Cardiac muscle cell (in vitro differentiated cells and primary cell): ENCODE data around the gene ZDHHC9. TPM values are rescaled to one million over a fixed set of nuclear protein-coding genes. Genes with fewer than 3 reads are reported as not detected.
A peak's percentile ranks its signal among the peaks of the same experiment; 100 is the strongest.
"Not testable (repeated sequence)": the region's sequence is repeated elsewhere in the genome, so short reads cannot be mapped to it uniquely, and the experiment has no call there.

Source experiments
- DNase-seq, 2 donors: peaks; one replicate each; pipeline versions ENCODE4 v3.0.0 to v3.0.0-alpha.2; 2010 to 2017; ENCODE audit warnings: low read depth in 1 of 2, low spot score in 1 of 2
- H3K27ac ChIP-seq: fragments of 200-600 bp; sonication (generic); 2 replicates; pipeline ENCODE4 v1.5.1; 2016
- H3K27me3 ChIP-seq: fragments of 200-600 bp; sonication (generic); 2 replicates; pipeline ENCODE4 v1.6.0; 2016; ENCODE audit warnings: control low read depth
- H3K36me3 ChIP-seq: fragments of 200-600 bp; sonication (generic); 2 replicates; pipeline ENCODE4 v1.5.1; 2016; ENCODE audit warnings: control low read depth
- H3K4me1 ChIP-seq: fragments of 200-600 bp; sonication (generic); 2 replicates; pipeline ENCODE4 v1.8.1; 2017; ENCODE audit warnings: low read depth, mild to moderate bottlenecking, mixed run types
- H3K4me3 ChIP-seq: fragments of 200-600 bp; sonication (generic); 2 replicates; pipeline ENCODE4 v1.5.1; 2016; ENCODE audit warnings: mild to moderate bottlenecking
- H3K9me3 ChIP-seq: fragments of 200-600 bp; sonication (generic); 2 replicates; pipeline ENCODE4 v1.5.1; 2017; ENCODE audit warnings: low read depth, mild to moderate bottlenecking, control low read depth
- polyA plus RNA-seq: library from polyadenylated mRNA; unstranded; fragments of >200 nt; fragmentation: Nextera tagmentation; extraction: Ambion mirVana; gene quantifications from 2 replicates; pipeline ENCODE4 v1.2.1, GENCODE V29; 2016
- total RNA-seq: library from RNA; depleted of rRNA; stranded (reverse); fragments of >200 nt; gene quantifications from 2 replicates; pipeline ENCODE4 v1.2.3, GENCODE V29; 2016
- TF ChIP-seq, protein P1 (sequence below): IDR thresholded peaks from 2 replicates; pipeline ENCODE4 v1.5.1; 2012; ENCODE audit warnings: low read depth, mild to moderate bottlenecking, low read length

The ZDHHC9 gene
- total RNA-seq (9.9 and 12.9 TPM in 2 replicates), polyA plus RNA-seq (15.5 and 15.6 TPM in 2 replicates)

DNA sequence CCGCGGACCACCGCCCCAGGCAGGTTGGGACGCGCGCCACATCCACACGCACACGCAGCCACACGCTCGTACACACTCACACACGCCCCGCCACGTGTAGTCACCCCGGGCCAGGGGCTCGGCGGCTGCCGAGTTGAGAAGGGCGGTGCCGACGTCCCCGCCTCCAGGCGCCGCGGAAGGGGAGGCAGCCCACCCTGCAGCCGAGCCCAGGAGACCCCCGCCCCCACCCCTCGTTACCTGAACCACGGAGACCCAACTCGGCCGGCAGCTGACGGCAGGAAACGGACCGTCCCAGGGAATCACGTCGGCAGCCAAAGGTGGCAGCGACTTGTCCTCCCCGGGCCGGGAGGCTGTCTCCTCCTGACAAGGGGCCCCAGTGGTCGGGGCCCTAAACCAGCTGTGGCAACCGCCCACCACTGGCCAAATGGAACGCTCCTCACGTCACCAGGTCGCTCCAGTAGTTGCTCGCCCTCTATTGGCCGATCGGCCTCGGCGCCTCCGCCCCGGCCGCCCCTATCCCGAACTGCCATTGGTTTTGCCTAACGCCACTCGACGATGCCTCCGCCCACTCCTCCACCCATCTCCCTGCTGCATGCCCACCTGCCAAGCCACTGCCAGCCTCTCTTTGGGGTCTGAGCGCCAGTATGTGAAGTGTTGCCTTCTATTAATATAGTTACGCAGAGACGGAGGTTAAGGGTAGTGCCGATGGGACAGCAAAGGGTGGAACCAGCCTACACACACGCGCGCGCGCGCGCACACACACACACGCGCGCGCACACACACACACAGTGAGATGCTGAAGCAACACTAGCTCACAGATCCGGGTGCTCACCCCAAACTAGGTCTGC lies at the start of gene ZDHHC9:
Gene ZDHHC9, minus strand, starts transcription at position 428 of the 848 bp plus-strand sequence. CDS start 1,941 bp downstream, outside the sequence.
- H3K36me3 ChIP-seq: no peaks in the 10 kb centered on the region
- H3K27ac ChIP-seq: no peak within 1 kb of the TSS
- TF ChIP-seq, protein P1, sequence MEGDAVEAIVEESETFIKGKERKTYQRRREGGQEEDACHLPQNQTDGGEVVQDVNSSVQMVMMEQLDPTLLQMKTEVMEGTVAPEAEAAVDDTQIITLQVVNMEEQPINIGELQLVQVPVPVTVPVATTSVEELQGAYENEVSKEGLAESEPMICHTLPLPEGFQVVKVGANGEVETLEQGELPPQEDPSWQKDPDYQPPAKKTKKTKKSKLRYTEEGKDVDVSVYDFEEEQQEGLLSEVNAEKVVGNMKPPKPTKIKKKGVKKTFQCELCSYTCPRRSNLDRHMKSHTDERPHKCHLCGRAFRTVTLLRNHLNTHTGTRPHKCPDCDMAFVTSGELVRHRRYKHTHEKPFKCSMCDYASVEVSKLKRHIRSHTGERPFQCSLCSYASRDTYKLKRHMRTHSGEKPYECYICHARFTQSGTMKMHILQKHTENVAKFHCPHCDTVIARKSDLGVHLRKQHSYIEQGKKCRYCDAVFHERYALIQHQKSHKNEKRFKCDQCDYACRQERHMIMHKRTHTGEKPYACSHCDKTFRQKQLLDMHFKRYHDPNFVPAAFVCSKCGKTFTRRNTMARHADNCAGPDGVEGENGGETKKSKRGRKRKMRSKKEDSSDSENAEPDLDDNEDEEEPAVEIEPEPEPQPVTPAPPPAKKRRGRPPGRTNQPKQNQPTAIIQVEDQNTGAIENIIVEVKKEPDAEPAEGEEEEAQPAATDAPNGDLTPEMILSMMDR: no peak
- peak; percentile 89 to 92 for DNase-seq
- H3K9me3 ChIP-seq: no peaks in the 10 kb centered on the region
- H3K27me3 ChIP-seq: peaks cover 4% of the 10 kb centered on the region
- H3K4me1 ChIP-seq: no peaks in the 10 kb centered on the region
- H3K4me3 ChIP-seq: peak within 1 kb of the TSS; percentile 85

DNA sequence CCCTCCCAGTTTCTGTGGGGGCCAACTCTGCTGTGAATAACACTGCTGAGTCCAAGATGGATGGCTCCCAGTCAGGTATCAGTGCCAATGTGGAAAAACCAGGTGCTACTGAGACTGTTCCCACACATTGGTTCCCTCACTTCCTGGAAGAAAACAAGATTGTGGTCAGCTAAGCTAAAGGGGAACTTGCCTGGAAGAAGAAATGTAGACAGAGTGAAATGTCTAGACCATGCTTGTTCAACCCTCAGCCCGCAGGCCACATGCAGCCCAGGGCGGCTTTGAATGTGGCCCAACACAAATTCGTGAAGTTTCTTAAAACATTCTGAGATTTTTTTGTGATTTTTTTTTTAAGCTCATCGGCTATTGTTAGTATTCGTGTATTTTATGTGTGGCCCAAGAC lies 33.7 kb upstream of the ZDHHC9 start:
- DNase-seq: no peak
- no peaks in the 10 kb centered on the region for H3K4me1 ChIP-seq
- TF ChIP-seq, protein P1: no peak
- H3K9me3 ChIP-seq: no peaks in the 10 kb centered on the region
- H3K4me3 ChIP-seq: no peak overlapping the region
- no peaks in the 10 kb centered on the region for H3K36me3 ChIP-seq
- H3K27me3 ChIP-seq: no peaks in the 10 kb centered on the region
- H3K27ac ChIP-seq: no peak overlapping the region

DNA sequence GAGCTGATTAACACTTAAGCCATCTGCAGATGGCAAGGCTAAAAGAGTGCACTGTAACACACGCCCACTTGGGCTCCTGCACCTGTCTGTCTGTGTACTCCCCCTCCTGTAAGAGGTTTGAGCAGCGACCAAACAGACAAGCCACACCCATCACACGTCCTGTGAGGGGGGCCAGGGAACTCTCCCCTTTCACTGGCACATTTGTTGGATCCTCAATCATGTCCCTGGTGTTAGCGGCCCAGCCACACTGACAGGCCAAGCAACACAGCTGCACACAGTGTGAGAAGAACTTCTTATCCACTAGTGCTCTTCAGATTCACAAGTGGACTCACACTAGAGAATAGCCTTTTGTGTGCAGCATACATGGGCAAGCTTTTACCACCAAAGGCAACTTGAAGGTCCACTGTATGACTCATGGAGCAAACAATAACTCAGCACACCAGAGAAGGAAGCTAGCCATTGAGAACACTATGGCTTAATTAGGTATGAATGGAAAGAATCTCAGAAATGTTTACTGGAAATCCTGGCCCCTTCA lies 33.2 kb upstream of the ZDHHC9 start:
- DNase-seq: peak in 1 of 2 donors; percentile 27
- H3K4me1 ChIP-seq: no peaks in the 10 kb centered on the region

GRCh38 chrX:129875669-129876068 lies 32.0 kb upstream of the ZDHHC9 start:
- H3K27ac ChIP-seq: no peak overlapping the region
- no peaks in the 10 kb centered on the region for H3K36me3 ChIP-seq
- H3K4me3 ChIP-seq: no peak overlapping the region
- no peaks in the 10 kb centered on the region for H3K9me3 ChIP-seq
- DNase-seq: peak in 1 of 2 donors; percentile 69
- no peaks in the 10 kb centered on the region for H3K4me1 ChIP-seq
- H3K27me3 ChIP-seq: no peaks in the 10 kb centered on the region
- TF ChIP-seq, protein P1: no peak

More for the DNA sequence above, 33.2 kb upstream of the ZDHHC9 start:
- Histone ChIP-seq H3K27me3 (no peaks in the 10 kb centered on the region), H3K4me3 (no peak overlapping the region), H3K27ac (no peak overlapping the region), H3K36me3 (no peaks in the 10 kb centered on the region), H3K9me3 (no peaks in the 10 kb centered on the region)
- TF ChIP-seq, protein P1: no peak

DNA sequence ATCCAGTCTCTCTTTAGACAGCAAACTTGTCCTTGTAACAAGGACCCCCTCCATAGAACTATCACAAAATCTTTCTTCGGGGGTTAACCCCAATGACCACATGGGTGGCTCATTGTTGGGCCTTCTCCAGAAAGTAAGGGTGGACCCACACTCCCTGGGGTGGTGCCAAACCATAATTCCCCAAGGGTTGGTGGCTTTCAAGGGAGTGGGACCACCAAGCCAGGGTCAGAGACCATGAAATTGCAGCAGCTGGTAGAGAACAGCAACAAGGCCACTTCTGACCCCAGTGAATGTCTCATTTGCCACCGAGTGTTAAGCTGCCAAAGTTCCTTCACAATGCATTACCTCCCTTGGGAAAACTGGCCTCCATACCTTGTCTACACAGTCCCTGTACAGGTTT lies 28.8 kb upstream of the ZDHHC9 start:
- no peak overlapping the region for H3K4me3 ChIP-seq
- TF ChIP-seq, protein P1: no peak
- H3K27me3 ChIP-seq: no peaks in the 10 kb centered on the region
- no peaks in the 10 kb centered on the region for H3K4me1 ChIP-seq
- no peak overlapping the region for H3K27ac ChIP-seq
- no peaks in the 10 kb centered on the region for H3K9me3 ChIP-seq
- no peak for DNase-seq
- H3K36me3 ChIP-seq: no peaks in the 10 kb centered on the region

- DNase-seq, H3K4me3 ChIP-seq, H3K36me3 ChIP-seq, H3K4me1 ChIP-seq, H3K9me3 ChIP-seq, H3K27me3 ChIP-seq, H3K27ac ChIP-seq: not testable (repeated sequence)
These were observed 22.6 kb upstream of the ZDHHC9 start for GRCh38 chrX:129866321-129866720.

GRCh38 chrX:129859134-129859533 lies 15.4 kb upstream of the ZDHHC9 start:
- not testable (repeated sequence) for H3K9me3 ChIP-seq, DNase-seq, H3K4me3 ChIP-seq, H3K36me3 ChIP-seq, H3K27ac ChIP-seq, H3K4me1 ChIP-seq, H3K27me3 ChIP-seq

GRCh38 chrX:129851825-129852224 lies 8.1 kb upstream of the ZDHHC9 start:
- H3K36me3 ChIP-seq, H3K4me3 ChIP-seq, H3K9me3 ChIP-seq, H3K27me3 ChIP-seq, DNase-seq, H3K27ac ChIP-seq, H3K4me1 ChIP-seq: not testable (repeated sequence)
